B cell (primary cell): Measurements from ENCODE around the gene ARAP1.

Experiments
- EZH2 ChIP-seq: IDR thresholded peaks from 2 replicates; pipeline ENCODE4 v1.6.1; 2012; ENCODE audit warnings: borderline replicate concordance, low read depth, mild to moderate bottlenecking, moderate library complexity, low read length; ENCODE audit not compliant: insufficient read depth, poor library complexity, severe bottlenecking
- TF ChIP-seq, protein P1 (sequence below): fragments of 200-600 bp; IDR thresholded peaks from one replicate; pipeline ENCODE4 v1.8.0; 2022; ENCODE audit warnings: antibody characterized with exemption, mild to moderate bottlenecking

GRCh38 chr11:72637198-72637597, 115.0 kb downstream of the ARAP1 start:
- no peak for TF ChIP-seq EZH2
- TF ChIP-seq, protein P1, sequence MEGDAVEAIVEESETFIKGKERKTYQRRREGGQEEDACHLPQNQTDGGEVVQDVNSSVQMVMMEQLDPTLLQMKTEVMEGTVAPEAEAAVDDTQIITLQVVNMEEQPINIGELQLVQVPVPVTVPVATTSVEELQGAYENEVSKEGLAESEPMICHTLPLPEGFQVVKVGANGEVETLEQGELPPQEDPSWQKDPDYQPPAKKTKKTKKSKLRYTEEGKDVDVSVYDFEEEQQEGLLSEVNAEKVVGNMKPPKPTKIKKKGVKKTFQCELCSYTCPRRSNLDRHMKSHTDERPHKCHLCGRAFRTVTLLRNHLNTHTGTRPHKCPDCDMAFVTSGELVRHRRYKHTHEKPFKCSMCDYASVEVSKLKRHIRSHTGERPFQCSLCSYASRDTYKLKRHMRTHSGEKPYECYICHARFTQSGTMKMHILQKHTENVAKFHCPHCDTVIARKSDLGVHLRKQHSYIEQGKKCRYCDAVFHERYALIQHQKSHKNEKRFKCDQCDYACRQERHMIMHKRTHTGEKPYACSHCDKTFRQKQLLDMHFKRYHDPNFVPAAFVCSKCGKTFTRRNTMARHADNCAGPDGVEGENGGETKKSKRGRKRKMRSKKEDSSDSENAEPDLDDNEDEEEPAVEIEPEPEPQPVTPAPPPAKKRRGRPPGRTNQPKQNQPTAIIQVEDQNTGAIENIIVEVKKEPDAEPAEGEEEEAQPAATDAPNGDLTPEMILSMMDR, result no peak
